NCI-H1694 treated with DMSO at 0.1 percent for 48 hours (cell line): Measurements from ENCODE around the gene FAM110D.

Experiments
- DNase-seq: peaks from one replicate; lab custom pipeline; 2025; lab: John Stamatoyannopoulos, UW

FAM110D gene

DNA sequence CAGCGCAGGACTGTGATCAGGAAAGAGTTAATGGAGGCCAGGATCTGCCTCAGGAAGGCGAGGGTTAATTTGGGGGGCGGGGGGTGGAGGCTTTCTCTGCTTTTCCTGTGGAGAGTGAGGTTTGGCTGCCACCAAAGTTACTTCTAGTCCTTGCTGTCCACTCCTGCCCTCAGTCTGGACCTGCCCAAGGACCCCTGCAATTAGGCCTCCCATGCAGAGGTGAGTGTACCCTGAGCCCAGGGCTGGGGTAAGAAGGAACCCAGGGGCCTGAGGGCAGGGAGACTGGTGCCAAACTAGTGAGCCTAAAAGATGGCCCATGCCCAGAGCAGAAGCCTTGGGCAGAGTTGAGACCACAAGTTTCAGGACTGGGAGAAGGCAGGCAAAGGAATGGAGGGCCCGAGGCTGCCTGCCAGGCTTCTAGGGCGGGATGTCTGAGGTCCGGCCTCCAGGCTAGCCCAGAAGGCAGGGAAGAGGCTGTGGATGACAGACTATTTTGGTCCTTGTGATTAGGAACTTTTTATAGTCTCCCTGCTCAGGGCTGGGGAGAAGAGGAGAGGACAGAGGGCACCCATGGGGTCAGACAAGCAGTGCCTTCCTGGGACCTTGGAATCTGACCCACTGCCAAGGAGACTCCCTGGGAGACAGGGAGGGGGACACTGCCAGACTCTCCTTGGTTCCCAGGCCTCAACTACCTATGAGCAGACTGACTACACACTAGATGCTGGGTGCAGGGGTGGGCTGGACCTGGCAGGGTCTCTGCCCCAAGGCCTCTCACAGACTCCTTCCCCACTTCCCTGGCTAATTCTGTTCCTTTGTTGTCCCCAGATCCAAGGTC lies at the start of gene FAM110D:
TSS of gene FAM110D (plus strand) at position 172 of the 835 bp plus-strand sequence. CDS start 2,213 bp downstream, outside the sequence.
- no peak for DNase-seq

DNA sequence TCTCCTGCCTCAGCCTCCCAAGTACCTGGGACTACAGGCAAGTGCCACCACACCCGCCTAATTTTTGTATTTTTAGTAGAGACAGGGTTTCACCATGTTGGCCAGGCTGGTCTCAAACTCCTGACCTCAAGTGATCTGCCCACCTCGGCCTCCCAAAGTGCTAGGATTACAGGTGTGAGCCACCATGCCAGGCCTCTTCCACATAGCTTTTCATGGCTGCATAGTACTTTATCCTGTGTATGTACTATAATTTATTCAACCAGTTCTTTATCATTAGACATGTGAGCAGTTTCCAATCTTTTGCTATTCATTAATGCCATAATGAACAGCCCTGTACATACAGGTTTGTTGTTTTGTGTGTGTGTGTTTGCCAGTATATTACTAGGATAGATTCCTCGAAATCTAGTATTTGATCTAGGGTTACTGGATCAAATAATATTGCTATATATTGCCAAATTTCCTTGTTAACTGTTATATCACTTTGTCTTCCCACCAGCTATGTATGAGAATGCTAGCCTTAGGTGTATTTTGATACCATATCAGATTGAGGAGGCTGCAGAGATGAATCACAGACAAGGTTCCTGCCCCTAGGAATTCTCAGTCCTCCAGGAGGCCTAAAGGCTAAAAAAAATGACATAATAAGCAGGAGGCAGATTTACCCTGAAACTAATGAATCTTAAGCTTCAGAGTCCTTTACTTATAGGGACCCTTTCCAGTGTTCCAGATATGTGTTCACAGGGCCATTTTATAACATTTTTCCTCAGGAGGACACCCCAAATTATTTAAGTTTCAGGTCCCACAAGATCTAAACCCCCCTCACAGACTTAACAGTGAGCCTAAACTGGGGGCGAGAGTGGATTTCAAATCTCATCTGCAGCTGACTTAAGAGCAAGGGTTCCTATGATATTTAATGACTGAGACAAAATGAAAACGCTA lies 49.4 kb upstream of the FAM110D start:
- no peak for DNase-seq

DNA sequence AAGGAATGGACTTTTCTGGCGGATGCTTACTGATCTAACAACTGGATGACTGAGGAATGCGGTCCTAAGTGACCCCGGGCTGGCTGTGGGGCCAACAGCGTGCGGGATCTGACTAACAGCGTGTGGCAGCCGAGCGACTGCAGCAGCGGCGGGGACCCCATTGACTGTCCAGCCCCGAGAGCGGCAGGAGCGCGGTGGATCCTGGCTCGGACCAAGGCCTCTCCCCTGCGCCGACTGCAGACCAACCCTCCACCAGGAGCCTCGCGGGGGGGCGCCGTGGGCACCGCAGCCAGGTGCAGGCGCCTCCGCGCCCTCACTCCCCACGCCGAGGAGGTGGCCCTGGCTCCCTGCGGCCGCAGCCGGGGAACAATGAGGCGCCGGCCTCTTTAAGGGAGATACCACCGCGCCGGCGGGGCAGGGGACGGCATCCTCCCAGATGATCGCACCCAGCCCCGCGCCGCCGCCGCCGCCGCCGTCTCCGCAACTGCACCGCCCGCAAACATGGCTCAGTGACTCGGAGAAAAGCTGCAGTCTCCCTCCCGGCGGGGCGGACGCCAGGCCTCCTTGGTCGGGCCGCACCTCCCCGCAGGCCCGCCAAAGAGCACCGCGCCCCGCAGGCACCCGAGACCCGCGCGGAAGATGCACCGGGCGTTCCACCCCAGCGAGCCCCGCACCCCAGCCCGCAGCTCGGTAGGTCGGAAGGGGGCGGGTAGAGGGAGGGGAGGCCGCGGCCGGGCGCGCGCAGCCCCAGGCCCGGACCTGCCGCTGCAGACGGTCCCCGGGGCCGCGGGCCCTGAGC lies 47.9 kb upstream of the FAM110D start:
- DNase-seq = no peak

DNA sequence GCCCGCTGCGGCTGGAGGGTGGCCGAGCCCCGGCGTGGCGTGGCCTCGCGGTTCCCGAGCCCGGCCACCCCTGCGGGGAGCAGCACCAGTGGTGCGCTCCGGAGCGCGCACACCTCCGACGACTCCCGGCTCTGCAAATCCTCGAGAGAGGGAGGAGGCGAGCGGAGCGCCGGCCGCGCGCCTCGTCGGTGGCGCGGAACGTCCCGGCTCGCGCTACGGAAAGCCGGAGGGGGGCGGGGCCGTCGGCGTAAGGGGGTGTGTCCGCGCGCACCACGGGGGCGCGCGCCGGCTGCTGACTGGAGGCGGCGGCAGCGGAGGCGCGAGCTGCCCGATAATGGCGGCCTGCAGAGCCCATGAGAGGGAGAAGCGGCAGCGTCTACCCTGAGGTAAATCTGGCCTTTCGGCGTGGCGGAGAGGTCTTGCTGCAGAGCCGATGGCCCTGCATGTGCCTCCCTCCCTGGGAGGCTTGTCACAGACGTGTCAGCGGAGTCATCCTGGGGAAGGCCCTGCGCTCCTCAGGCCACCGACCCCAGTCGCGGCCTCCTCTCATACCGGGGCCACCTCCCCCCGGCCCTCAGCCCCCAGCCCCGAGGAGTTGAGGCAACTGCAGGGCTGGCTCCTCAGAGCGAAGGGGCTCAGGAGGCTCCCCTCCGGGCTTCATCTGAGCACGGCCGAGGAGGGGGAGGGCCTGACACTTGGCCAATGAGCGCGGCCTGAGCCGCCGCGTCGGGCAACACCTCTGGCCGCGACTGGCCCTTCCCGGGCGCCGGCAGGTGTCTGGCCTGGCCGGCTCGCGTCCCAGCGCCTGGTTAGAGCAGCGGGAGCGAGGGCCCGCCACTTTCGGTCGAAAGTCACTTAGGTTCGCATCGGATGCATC lies 47.1 kb upstream of the FAM110D start, which contains the start of gene PDIK1L:
TSS of gene PDIK1L (plus strand) at position 295 of the 877 bp plus-strand sequence. CDS start 2,485 bp downstream, outside the sequence.
- DNase-seq = peak; percentile 55

DNA sequence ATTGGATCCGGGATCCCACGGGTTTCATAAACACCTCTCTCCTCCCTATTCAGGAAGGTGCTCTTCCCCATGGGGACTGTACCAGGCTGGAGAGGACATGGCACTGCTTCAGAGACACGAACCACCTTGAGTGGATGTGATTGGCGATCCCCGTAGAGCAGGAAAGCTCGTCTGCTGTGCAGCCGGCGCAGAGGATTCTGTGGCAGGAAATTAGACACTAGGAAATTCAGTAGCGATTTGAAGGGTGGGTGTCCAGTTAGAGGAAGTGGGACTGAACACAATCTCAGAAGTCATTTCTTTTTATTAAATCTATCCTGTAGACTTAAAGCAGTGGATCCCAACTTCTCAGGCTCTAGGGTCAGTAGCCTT lies 46.5 kb upstream of the FAM110D start:
- no peak for DNase-seq

DNA sequence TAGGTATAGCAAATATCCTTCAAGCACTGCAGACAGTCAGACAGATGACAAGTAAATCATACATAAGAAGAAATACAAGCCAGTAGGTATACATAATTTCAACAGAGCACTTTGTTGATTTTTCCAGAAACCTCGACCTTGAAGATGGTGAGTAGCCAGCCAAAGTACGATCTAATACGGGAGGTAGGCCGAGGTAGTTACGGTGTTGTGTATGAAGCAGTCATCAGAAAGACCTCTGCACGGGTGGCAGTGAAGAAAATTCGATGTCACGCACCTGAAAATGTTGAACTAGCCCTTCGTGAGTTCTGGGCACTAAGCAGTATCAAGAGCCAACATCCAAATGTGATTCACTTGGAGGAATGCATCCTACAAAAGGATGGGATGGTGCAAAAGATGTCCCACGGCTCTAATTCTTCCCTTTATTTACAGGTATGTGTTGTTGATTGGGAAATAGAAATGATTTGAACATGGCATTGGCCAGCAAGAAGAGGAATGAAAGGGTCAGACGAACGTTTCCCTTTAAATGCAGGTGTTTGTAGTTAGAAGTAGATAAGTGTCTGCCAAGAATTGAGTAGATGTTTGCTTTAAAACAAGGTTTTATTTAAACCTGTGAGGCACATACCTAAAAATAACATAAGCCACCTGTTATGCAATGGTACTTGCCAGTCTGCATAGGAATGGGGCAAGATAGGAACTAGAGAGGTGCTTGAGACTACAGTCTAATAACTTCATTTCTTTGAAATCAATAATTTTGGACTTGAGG lies 44.5 kb upstream of the FAM110D start:
- no peak for DNase-seq

DNA sequence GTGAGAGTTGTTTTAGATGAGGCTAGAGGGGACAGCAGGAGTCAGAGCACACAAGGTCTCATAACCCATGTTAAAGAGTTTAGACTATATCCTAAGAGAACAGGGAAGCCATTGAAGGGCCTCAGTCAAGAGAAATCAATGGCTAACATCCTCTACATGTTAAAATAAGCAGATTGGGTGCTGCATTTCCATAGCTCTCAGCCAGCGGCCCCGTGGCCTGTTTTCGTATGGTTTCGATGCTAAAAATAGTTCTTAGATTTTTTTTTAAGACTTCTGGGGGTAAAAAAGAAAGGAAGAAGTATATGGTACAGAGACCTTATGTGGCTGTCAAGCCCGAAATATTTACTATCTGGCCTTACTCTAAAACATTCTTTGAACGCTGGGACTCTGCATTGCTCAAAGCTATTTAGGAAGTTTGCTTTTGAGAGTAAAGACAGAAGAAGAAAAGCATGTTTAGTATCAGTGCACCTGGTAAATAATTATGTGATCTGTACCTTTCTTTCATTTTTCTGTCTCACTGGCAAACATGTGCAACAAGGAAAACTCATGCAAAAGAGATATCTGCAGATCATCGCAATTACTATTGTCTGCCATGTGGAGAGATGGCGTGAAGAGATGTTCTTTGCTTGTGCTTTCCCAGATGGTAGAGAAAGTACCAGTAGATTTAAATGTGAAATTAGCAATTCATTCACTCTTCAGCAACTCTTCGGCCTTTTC lies 38.8 kb upstream of the FAM110D start:
- DNase-seq = no peak

DNA sequence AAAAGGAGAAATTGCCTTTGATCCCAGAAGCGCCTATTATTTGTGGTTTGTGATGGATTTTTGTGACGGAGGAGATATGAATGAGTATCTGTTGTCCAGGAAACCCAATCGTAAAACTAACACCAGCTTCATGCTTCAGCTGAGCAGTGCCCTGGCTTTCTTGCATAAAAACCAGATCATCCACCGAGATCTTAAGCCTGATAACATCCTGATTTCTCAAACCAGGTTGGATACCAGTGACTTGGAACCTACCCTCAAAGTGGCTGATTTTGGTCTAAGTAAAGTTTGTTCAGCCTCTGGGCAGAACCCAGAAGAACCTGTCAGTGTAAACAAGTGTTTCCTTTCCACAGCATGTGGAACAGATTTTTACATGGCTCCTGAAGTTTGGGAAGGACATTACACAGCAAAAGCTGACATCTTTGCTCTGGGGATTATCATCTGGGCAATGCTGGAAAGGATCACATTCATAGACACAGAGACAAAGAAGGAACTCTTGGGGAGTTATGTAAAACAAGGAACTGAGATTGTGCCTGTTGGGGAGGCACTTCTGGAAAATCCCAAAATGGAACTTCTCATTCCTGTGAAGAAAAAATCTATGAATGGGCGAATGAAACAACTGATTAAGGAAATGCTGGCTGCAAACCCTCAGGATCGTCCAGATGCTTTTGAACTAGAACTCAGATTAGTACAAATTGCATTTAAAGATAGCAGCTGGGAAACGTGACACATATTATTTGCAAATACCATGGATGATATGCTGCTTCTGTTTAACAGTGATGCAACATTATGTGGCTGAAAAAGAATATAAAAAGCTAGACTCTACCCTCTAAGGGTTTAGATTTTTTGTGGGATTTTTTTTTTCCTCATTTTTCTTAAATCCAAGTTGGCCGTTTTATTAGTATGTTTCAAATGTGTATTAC lies 36.8 kb upstream of the FAM110D start:
- DNase-seq = no peak

DNA sequence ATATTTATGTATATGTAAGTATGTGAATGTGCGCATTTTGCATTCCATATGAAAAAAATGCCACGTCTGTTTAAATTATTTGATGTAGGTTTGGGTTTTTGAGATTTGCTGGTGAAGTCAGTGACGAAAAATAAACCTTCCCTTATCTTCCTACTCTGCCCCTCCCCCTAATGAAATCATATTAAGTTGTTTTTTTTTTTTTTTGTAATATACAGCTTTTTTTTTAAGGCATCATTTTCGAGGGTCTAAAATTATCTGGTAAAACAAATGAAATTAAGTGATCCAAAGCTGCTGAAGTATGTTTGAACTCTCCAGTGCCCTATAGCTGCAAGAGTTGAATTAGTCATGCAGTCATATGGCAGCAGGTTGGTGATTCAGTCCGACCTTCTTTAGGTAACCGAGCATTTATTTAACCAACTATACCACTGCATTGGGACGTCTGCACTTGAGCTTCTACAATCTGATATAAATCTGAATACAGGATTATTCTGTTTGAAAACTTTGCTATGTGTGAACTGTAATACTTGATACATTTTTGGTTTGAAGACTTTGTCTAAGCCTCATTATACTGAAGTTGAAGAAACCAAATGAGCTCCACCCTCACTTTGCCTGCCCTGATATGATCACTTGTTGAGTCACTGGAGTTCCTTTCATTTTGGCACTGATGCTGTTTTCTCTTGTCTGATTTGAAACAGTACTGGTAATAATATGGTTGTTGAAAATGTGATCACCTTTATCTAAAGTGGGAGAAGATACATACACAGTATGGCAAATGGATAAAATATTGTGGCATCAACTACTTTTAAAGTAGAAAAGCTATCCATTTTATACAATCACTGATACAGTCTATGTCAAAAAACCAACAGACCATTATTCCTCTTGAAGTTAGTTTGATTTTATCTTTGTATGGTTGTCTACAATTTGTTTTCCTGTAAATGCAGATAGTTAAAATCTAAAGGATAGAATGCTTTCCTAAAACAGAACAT lies 35.6 kb upstream of the FAM110D start:
- no peak for DNase-seq

DNA sequence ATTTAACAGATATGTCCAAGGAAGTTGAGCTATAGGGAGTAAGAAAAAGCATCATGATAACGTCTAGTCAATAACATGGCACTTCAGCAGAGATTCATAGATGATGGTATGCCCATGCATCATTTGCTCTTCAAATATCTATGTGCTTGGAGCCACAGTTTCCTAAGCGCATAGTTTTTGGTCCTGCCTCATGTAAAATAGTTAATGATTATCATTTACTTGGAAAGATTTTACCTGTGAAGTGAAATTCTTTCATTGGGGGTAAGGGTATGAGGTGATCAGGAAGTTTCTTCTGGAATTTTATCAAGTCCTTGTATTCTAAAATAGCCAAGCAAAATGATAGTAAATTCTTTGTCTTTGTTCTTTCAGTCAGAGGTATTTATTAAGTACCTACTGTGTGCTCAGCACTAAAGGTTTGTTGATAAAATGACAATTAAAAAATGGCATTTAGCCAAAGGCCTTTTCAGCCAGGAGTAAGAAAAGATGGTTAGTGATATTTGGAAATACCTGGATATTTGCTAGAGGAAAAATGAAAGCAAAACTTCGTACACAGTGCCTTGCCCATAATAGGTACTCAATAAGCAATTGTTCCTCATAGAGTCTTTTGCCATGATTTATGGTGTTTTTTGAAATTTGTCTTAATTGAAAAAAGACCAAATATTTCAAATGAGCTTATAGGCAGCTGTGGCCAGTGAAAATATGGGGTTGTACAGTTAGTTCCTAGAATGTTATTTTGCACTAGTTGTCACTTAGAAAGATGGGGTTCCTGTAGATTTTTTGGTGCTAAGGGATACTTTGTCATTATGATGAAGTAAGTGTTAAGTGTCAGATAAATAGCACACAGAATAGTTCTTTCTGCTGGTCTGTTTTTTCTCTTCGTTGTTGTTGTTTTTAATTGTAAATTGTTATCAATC lies 34.2 kb upstream of the FAM110D start:
- no peak for DNase-seq

DNA sequence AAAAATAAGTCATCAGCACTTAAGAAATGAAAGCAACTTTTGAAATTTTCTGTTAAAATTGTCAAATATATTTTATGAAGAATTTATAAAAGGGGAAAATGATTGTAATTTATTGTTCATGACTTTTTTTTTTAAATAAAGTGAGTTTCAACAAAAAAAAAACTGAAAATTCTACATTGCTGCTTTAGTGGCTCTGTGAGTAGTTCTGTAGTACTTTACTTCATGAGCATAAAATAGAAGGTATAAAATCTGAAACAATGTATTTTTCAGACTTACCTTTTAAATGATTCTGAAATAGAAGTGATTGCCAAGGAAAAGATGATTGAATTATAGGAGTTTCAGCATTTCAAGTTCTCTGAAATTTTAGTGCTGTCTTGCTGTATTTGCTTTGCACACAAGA lies 33.5 kb upstream of the FAM110D start:
- DNase-seq = no peak

DNA sequence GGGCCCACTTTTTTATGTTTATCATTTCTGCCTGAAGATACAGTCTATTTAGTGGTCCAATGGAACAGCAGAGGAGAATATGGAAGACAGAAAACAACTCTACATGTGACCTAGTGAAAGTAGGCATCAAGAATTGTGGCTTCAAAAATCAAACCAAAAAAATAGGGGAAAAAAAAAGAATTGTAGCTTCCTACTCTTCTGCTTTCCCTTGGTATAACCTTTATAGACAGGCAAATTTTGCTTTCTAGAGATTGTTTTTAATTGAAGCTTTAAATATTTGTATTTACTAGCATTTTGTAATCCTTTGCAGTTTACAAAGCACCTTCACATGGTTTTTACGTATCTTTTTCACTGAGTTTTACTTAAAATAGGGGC lies 32.9 kb upstream of the FAM110D start:
- DNase-seq = no peak

DNA sequence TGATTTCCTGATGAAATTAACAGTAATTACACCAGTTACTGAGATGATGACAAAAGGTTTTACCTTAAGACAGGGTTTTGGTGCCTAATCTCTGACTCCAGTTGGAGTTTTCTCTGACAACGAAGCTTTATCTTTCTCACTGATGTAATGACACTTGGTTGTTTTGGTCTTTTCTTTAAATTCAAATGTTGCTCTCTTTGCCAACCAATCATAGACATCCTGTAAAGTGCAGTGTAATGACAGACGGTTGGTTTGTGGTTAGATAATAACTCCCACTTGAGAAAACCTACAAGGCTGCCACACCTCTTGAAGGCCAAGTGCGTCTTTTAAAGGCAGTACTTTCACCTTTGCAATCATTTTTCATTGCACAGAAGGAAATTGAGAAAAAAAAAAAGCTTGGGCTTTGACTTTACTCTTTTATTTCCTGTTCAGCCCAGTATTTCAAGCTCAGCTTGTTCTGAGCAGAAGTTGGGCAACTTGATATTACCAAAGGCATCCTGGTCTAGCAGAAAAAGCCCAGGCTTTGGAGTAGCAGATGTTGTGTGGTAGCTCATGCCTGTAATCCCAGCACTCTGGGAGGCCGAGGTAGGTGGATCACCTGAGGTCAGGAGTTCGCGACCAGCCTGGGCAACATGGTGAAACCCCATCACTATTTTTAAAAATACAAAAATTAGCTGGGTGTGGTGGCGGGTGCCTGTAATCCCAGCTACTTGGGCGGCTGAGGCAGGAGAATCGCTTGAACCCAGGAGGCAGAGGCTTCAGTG lies 32.4 kb upstream of the FAM110D start:
- DNase-seq = no peak

DNA sequence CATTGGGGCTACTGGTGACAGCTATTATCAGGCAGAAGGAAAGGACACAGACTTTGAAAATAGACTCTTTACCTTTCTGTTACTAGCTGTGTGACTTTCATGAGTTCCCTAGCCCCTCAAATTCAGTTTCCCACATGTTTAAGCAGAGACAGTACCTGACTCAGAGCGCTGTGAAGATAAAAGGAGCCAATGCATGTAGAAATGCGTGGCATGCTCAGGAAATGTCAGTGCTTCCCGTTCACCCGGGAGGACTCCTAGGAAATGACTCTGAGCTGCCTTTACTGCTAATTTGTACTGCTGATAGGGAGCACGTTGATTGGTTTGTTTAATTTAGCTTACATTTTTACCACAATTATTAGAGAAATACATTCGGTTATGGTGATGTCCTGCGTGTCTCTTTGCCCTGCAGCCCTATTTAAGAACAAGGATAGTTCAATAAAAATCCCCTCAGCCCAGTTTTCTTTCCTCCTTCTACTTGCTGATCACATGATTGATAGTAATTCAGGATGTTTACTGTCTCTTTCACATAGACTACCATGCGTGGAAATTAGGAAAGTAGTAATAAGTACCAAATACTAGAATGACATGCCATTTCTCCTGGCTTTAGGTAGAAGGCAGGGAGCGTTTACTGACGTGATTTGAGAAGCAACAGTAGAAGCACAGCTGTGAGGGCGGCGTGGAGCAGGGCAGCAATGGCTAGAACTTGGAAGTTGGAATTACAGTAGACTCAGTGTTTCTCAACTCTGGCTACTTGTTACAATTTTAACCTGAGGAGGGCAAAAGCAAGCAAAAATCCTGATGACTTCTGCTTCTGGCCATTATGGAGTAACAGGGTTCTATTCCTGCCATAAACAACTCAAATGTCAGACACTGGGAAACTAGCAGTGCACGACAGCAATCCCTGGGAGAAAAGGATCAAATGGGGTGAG lies 31.4 kb upstream of the FAM110D start:
- no peak for DNase-seq
